ENCODE data around the gene GRIPAP1. TPM values are rescaled to one million over a fixed set of nuclear protein-coding genes. Genes with fewer than 3 reads are reported as not detected.
"Not testable (repeated sequence)": the region's sequence is repeated elsewhere in the genome, so short reads cannot be mapped to it uniquely, and the experiment has no call there.

GRIPAP1 gene
- total RNA-seq, 1 donor: 24.2 TPM

DNA sequence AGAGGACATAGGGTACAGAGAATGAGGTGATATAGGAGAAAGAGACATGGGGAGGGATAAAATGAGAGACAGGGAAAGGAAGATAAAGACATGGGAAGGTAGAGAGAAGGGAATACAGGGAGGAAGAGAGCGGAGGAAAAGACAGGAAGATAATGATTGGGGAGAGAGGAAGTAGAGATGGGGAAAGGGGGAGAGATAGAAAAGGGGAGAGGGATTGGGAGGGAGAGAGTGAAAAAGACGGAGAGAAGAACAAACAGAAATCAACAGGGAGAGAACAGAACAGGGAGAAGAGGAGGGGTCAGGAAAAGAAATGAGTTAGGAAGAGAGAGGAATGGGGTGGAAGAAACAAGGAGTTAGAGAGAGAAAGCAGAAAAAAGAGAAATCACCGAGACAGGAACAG is 4.6 kb downstream of the GRIPAP1 start:
- DNase-seq (ENCODE audit: low read depth in 2 of 3, low spot score in 2 of 3): no peak

DNA sequence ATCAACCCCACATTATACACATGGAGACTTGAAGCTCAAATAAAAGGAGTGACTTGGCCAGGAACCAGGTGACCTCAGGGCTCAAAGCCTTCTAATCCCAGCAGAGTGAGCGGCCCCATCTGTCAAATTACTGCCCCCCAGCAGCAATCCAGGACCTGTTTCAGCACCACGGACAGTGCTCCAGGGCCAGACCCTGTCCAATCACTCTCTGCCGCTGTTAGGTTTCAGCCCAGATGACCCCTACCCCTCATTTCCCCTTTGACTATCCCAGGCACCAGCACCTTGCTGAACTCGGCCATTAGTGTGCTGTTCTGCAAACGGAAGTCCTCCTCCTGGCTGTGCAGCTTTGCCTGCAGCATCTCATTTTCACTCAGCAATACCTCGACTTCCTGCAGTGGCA is 5.1 kb downstream of the GRIPAP1 start:
- no peak for DNase-seq (ENCODE audit: low read depth in 2 of 3, low spot score in 2 of 3)

DNA sequence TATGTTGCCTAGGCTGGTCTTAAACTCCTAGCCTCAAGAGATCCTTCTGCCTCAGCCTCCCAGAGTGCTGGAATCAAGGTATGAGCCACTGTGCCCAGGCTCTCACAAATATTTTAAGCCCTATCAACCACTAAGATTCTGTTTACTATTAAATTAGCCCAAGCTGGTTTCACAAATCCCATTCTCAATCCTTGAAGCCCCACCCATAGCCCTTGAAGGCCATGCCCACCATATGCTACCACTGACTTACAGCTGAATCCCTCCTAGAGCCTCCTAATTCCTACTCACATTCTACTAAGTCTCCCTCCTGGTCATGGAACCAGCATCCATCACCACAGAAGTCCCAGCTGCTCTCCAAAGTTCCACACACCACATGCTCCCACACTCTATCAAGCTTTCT is 9.7 kb downstream of the GRIPAP1 start:
- DNase-seq (ENCODE audit: low read depth in 2 of 3, low spot score in 2 of 3): no peak

DNA sequence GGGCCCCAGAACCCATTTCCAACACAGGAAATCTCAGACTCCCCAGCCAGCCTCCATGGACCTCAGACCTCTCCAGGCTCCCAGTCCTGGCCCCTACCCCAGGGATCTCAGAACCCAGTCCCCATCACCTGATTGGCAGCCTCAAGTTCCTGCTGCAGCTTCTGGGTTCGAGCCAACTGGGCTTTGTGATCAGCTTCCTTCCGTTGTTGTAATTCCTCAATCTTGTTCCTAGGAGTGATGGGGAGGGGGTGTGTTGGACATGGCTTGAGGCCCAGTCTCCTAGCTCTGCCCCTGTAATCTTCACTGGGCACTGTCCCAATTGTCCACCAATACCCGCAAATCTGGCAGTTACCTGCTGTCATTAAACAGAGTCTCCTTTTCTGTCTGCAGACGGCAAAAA is 12.6 kb downstream of the GRIPAP1 start:
- no peak for DNase-seq (ENCODE audit: low read depth in 2 of 3, low spot score in 2 of 3)

DNA sequence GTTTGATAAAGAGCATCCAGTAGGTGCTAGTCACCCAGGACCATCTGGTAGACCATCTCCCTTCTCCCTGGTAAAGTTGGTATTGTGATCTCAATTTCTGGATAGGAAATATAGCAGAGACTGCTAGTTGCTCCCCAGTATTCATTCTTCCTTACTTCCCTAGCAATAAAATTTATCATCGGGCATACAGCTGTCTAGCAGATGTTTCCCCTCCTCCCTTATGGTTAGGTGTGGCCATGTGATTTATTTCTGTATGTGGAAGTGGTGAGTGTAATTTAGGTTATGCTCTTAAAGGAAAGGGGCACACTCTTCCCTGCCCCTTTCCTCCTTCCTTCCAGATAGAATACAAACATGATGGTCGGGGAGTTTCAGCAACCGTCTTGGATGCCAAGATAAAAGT is 18.2 kb downstream of the GRIPAP1 start:
- DNase-seq (ENCODE audit: low read depth in 2 of 3, low spot score in 2 of 3): no peak

DNA sequence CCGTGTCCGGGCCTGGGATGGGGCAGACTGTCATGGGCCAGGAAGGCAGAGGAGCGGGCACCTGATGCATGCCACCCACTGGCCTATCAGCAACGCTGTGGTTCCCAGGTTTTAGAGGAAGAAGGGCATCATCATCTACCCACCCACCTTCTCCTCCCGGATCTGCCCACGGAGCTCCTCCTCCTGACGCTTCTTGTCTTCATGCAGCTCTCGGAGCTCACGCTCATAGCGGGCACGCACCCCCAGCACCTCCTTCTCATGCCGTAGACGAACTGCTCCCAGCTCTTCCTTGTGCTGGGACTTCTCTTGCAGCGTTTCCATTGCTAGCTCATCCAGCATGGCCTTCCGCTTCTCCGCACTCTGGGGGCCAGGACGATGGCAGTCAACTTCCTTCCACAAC is 19.0 kb downstream of the GRIPAP1 start:
- DNase-seq (ENCODE audit: low read depth in 2 of 3, low spot score in 2 of 3): no peak

DNA sequence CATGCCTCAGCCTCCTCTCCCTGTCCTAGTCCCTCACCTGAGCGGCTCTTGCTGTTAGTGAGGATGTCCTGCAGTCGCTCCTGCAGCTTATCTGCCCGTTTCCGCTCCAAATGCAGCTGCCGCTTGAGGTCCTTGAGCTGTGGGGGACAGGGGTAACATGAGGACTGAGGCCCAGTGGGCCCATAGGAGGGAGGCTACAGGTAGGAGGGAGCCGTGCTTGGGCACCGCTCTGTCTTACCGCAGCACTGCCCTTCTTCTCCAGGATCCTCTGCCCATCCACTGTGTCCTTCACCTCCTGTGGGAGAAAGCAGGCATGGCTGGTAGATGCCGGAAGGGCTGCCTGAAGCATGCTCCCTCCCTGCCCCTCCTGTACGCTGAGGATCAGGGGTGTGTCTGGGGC is 20.9 kb downstream of the GRIPAP1 start:
- DNase-seq (ENCODE audit: low read depth in 2 of 3, low spot score in 2 of 3): no peak

DNA sequence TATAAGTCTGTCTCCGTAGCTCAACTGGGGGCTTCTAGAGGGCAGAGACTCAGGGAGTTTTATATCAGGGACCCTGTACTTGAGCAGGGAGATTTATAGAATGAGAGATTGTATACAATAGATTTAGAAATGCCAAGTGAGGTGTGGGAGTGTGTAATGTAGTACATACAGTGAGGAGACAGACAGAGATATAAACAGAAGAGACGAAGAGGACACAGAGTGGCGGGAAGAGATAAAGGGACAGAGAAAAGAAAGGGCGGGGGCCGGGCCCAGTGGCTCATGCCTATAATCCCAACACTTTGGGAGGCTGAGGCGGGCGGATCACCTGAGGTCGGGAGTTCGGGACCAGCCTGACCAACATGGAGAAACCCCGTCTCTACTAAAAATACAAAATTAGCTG is 21.7 kb downstream of the GRIPAP1 start:
- DNase-seq (ENCODE audit: low read depth in 2 of 3, low spot score in 2 of 3): not testable (repeated sequence)

DNA sequence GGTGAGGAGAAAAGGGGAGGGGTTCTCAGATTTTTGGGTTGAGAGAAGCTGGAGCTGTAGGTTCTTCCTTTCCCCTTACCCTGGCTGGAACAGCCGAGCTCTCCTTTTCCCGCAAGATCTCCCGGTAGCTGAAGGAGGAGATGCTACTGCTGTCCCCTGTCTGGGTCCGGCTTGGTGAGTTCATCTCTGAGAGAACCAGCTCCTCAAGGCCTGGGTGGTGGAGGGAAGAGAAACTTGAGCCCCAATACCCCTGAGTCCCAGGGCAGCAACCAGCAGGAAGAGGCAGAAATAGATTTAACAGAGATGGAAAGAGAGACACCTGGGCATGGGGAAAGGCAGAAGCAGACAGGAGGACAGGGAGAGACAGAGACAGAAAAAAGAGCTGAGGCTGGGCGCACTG is 23.8 kb downstream of the GRIPAP1 start:
- no peak for DNase-seq (ENCODE audit: low read depth in 2 of 3, low spot score in 2 of 3)

DNA sequence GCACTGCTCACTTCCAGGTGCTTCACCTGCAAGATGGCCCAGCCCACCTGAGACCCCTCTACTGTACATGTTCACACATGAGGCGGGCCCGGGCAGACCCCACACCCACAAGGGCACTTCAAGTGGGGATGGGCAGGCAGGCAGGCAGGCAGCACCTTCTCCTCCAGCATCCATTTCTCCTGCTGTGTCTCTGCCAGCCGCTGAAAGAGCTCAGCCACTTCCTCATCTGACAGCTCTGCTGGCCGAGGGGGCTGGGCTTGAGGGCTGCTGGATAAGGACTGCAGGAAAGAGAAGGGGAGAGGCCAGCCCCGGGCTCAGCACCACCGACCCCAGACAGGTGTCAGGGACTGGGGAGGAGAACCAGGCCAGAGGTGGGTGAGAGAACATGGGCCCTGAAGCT is 26.0 kb downstream of the GRIPAP1 start:
- DNase-seq (ENCODE audit: low read depth in 2 of 3, low spot score in 2 of 3): peak in 2 of 3 donors; percentile 11 to 35

DNA sequence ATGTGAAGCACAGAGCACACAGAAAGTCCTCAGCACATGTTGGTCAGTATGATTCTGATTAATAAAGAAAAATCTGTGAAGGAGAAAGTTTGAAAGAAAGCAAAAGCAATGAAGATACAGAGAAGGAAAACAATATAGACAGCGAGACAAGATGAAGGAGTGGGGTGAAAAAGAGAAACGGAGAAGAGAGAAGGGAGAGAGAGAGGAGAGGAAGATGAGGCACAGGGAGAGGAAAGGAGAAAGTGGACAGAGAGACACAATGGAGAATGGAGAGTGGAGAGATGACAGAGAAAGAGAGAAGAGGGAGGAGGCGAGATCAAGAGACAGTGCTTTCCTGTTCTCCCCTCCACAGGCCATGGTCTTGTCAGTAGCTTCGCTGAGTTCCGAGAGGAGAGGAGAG is 26.5 kb downstream of the GRIPAP1 start:
- no peak for DNase-seq (ENCODE audit: low read depth in 2 of 3, low spot score in 2 of 3)

DNA sequence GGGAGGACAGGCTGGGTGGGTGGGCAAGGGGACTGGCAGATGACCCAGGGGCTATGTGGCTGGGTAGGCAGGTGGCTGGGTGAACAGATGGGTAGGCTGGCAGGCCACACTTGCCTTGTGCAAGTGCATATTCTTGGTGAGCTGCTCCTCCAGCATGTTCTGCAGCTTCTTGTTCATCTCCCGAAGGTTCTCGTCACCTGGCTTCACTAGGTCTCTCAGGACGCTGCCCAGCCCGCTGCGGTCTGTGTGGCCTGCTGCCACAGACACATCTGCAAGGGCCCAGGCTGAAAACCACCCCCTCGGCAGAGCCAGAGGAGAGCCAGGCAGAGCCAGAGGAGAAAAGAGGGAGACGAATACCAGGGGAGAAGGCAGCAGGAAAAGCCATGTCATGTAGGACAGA is 27.0 kb downstream of the GRIPAP1 start:
- DNase-seq (ENCODE audit: low read depth in 2 of 3, low spot score in 2 of 3): no peak

DNA sequence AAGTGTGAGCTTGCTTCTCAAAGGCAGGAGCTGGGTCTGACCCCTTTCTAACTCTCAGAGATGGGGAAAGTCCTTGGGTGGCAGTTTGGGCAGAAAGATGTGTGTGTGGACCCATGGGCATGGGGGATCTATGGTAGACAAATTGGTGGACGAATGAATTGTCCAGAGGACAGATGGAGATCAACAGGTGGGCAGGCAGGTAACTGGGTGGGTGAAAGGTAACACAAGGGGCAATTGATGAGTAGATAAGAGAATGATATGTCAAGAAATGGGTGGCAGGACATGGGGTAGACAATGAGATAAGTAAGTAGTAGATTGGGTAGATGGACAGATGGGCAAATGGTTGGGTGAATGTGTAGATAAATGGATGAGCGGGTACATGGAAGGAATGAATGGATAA is 27.5 kb downstream of the GRIPAP1 start:
- no peak for DNase-seq (ENCODE audit: low read depth in 2 of 3, low spot score in 2 of 3)

DNA sequence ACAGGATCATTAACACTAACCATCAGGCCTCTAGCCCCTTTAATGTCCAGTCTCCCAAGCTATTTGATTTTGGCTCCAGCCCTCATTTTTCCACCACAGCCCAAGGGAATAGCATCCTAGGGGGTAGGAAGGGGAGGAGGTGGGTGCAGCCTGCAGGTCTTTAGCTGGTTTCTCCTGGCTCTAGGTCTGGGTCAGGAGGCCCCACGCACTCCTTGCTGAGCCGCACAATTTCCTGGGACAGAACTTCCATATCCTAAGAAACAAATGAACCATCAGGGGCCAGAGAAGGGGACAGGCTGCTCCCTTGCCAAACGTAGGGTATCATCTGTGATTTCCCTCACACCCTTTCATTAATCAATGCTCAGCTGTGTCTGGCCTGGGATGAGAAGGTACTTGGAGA is 28.0 kb downstream of the GRIPAP1 start:
- no peak for DNase-seq (ENCODE audit: low read depth in 2 of 3, low spot score in 2 of 3)

DNA sequence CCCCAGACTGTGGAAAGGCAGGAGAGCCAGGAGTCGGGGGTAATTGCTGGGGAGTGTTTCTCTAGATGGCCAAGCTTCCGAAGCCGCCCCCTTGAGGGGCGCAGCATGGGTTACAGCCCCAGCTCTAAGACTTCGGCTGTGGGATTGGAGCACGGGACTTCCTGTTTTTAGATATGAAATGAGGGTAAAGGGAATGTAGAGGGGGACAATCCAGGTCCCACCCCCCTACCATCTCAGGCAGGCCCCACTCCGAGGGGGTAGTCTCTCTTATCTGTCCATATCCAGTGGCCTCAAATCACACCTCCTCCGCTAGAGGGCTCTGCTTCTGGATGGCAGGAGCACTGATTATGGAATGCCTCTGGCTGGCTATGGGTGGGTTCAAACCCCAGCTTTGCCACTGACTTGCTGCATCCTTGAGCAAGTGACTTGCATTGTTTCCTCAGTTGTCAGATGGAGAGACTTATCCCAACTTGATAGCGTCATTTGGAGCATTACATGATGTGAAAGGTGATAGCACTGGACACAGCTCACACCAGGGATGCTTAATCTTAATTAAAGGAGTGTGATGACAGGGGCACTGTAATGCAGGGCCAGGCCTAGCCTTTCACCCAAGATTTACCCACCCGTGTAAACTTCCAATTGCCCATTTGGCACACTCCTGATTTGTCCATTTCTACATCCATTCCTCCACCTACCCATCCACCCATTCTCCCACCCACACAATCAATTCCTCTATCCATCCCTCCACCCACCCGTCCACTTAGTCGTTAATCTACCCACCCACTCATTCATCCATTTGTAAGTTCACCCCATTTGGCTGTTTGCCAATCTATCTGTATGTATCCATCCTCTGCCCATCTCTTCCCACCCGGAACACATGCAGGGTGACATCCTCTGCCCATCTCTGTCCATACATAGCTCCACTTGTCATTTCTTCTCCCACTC is 29.6 kb downstream of the GRIPAP1 start:
- DNase-seq (ENCODE audit: low read depth in 2 of 3, low spot score in 2 of 3): peak in 2 of 3 donors; percentile 48 to 66

DNA sequence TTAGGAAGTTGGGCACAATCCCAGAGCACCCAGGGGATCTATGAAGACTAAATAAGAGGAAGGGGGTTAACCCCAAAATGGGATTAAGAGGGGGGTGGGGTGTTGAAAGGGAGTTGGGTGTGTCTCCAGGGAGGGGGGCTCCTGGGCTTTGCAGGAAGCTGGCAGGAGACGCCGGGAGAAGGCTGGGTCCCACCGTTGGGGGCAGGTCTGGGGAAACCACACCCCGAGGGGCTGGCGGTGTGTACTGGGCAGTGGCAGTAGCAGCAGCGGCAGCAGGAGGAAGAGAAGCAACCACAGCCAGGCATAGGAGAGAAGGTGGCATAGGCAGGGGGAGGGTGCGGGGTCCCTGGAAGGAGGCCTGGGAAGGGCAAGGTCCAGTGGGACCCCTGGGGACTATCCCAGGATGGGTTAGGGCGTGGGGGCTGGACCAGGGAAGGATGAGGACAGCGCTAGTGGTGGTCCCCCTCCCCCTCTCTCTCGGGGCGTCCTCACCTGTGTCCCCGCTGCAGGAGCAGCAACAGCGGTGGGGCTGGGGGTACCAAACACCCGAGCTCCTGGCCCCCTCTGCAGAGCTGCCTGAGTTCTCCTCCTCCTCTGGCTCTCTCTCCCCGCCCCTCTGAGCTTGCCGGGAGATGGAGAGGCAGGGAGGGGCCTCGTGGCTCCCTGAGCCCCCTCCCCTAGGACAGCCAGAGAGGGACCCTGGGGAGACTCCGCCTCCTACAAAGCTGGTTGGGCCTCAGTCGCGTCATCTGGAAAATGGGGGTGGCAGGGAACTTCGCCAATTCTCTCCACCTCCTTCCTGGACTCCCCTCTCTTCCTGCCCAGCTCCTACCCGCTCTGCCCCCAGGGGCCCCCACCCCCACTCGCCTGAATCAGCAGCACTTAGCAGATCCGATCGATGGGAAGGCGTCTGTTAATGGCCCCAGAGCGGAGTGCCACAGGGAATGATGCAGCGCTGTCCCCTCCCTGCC is 30.5 kb downstream of the GRIPAP1 start, which contains the start of gene KCND1:
Gene KCND1, minus strand, starts transcription at position 596 of the 971 bp plus-strand sequence. CDS start 1,573 bp downstream, outside the sequence.
- peak in 2 of 3 donors; percentile 16 to 38 for DNase-seq (ENCODE audit: low read depth in 2 of 3, low spot score in 2 of 3)

DNA sequence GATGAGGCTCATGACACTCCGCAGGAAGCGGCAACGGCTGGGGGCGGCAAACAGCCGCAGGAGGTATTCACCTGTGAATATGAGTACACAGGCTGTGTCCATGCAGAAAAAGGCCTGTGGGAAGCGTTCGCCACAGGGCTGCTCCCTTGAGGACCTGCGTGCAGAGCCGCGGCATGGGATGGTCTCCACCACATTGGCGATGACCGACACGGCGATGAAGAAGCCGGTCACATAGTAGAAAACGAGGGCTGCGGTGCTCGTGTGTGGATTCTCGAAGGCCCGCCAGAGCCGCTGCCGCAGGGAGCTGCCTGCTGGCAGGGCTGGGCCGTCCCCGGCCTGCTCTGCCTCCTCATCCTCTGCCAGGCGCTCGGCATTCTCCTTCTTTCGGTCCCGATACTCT is 32.6 kb downstream of the GRIPAP1 start:
- DNase-seq (ENCODE audit: low read depth in 2 of 3, low spot score in 2 of 3): no peak

DNA sequence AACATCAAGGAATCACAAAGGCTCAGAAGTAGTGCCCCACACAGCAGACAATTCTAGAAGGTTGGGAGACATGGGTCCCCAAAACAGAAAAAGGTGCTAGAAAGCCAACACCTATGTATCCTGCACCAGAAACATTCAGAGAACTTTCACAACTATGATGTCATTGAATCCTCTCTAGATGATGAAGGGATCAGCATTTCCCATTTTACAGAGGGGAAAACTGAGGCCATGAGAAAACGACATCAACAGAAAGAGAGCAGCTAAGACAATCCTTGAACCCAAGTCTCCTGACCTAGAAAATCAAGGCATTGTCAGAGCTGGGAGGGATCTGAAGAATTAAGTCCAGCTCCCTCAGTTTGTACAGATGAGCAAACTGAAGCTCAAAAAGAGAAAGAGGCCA is 33.7 kb downstream of the GRIPAP1 start:
- DNase-seq (ENCODE audit: low read depth in 2 of 3, low spot score in 2 of 3): no peak

DNA sequence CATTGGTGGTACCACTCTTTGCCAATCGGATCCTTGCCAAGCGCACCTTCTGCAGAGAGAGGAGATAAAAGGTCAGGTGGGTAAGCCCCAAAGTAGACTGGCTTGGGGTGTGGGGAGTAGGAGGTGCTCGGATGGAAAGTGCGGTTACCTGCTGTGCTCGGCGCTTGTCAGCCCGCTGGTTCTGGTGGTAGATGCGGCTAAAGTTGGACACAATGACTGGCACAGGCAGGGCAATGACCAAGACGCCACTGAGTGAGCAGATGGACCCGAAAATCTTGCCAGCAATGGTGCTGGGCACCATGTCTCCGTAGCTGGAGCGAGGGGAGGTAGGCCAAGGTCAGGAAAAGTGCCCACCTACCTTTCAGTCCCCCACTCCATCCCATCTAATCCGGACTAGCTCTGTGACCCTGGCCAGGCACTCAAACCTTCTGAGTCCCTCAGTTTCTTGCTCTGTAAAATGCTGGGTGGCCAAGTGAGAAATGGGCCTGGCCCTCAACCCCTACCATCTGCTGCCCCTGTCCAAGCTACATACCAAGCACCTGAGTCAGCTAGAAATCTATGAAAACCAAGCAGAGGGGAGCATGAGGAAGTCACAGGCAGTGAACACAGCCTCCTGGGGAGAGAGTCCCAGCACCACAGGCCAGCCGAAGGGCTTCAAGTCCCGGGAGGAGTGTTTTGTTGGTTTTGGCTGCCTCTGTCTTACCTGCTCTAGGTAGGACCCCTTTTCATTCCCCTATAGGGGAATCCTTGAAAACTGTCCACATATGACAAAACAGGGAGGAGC is 35.1 kb downstream of the GRIPAP1 start:
- no peak for DNase-seq (ENCODE audit: low read depth in 2 of 3, low spot score in 2 of 3)

DNA sequence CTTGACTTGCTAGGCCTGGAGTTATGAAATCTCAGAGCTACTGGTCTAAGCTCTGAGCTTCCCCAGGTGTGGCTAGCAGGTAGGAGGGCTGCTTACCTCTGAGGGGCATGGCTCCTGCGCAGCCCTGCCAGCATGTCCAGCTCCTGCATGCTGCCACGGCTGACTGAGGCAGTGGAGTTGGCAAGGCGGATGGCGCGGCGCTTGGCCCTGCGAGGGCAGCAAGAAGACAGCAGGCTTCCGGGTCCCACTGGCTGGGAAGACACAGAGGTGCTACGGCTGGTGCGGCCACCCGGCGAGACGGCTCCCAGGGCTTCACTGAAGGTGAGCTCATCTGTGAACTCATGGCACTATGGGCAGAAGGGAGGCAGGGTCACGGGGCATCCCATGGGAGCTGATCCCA is 36.1 kb downstream of the GRIPAP1 start:
- no peak for DNase-seq (ENCODE audit: low read depth in 2 of 3, low spot score in 2 of 3)

Measured in hematopoietic multipotent progenitor cell (in vitro differentiated cells).